COLO668 (cell line): Measurements from ENCODE around the gene RGP1.

Experiments
- DNase-seq: peaks from one replicate; lab custom pipeline; 2025; ENCODE audit not compliant: unreplicated experiment; lab: John Stamatoyannopoulos, UW

RGP1 gene

GRCh38 chr9:35801328-35802128 lies 52.4 kb downstream of the RGP1 start:
- no peak for DNase-seq

GRCh38 chr9:35806101-35806500 lies 57.0 kb downstream of the RGP1 start:
- no peak for DNase-seq
